Omental fat pad (tissue), 4 donors: ENCODE measurements around the gene TUT7. TPM values are rescaled to one million over a fixed set of nuclear protein-coding genes. Genes with fewer than 3 reads are reported as not detected.
A peak's percentile ranks its signal among the peaks of the same experiment; 100 is the strongest.

ENCODE experiments used
- ATAC-seq: fragments of 150-250 bp; one replicate; pipeline ENCODE4 v1.9.1; 2016; ENCODE audit warnings: mild to moderate bottlenecking, moderate library complexity; ENCODE audit not compliant: low FRiP score
- DNase-seq: peaks from one replicate; pipeline ENCODE4 v3.0.0-alpha.2; 2019; ENCODE audit warnings: low spot score
- CTCF ChIP-seq, 3 donors: fragments of 450-650 bp; IDR thresholded peaks; one replicate each; pipeline ENCODE4 v1.5.1; 2016 to 2017; ENCODE audit warnings: antibody characterized with exemption in 3 of 3, mild to moderate bottlenecking in 3 of 3, moderate library complexity in 2 of 3
- total RNA-seq, 4 donors: library from RNA; depleted of rRNA; stranded (reverse); fragments of >200 nt; gene quantifications; one replicate each; pipeline ENCODE4 v1.1.0, GENCODE V29; 2016

The TUT7 gene
- total RNA-seq, 4 donors from 2014 or later = 50.8 to 61.8 (median 56.7) TPM

GRCh38 chr9:86344818-86345217, 9.4 kb downstream of the TUT7 start:
- DNase-seq = no peak
- ATAC-seq = peak; percentile 24
- TF ChIP-seq CTCF (IDR thresholded peaks at IDR 0.05) = no peak

GRCh38 chr9:86342269-86342668, 11.9 kb downstream of the TUT7 start:
- TF ChIP-seq CTCF (IDR thresholded peaks at IDR 0.05) = no peak
- ATAC-seq = no peak
- no peak for DNase-seq

GRCh38 chr9:86341007-86341491, 13.2 kb downstream of the TUT7 start:
- DNase-seq (no peak), ATAC-seq (peak; percentile 50)

GRCh38 chr9:86340356-86341006, 13.7 kb downstream of the TUT7 start:
- peak; percentile 18 for ATAC-seq
- no peak for DNase-seq
- TF ChIP-seq CTCF (IDR thresholded peaks at IDR 0.05) = no peak

More at GRCh38 chr9:86341007-86341491, 13.2 kb downstream of the TUT7 start:
- TF ChIP-seq CTCF (IDR thresholded peaks at IDR 0.05) = no peak

- ATAC-seq = no peak
- no peak for DNase-seq
- TF ChIP-seq CTCF (IDR thresholded peaks at IDR 0.05) = no peak
Measured at GRCh38 chr9:86337469-86338108, 16.6 kb downstream of the TUT7 start.

GRCh38 chr9:86336058-86336457, 18.2 kb downstream of the TUT7 start:
- TF ChIP-seq CTCF (IDR thresholded peaks at IDR 0.05) = no peak
- DNase-seq (no peak), ATAC-seq (no peak)

- no peak for TF ChIP-seq CTCF (IDR thresholded peaks at IDR 0.05)
- ATAC-seq (no peak), DNase-seq (no peak)
Measured at GRCh38 chr9:86333651-86334050, 20.6 kb downstream of the TUT7 start.
